ENCODE results near the gene VPS13D.

Gene VPS13D

GRCh38 chr1:12300706-12301105 is 70.9 kb downstream of the VPS13D start:
- Histone ChIP-seq H3K36me3 (ENCODE audit: control insufficient read depth in 1 of 2, insufficient read depth in 2 of 2, low read length in 2 of 2) (peaks cover 22 to 67% of the 10 kb centered on the region in 2 donors), H3K4me3 (ENCODE audit: low read depth in 1 of 2, low read length in 2 of 2) (no peak overlapping the region), H3K27ac (ENCODE audit: low read depth, low read length) (no peak overlapping the region), H3K27me3 (ENCODE audit: control insufficient read depth in 1 of 2, insufficient read depth in 2 of 2, low read length in 2 of 2) (no peaks in the 10 kb centered on the region), H3K9ac (ENCODE audit: low read depth in 1 of 2, low read length in 2 of 2) (no peak overlapping the region), H3K9me3 (ENCODE audit: control insufficient read depth in 1 of 2, low read length in 2 of 2) (no peaks in the 10 kb centered on the region), H3K4me1 (ENCODE audit: control insufficient read depth in 1 of 2, insufficient read depth in 2 of 2, low read length in 2 of 2) (no peaks in the 10 kb centered on the region)

DNA sequence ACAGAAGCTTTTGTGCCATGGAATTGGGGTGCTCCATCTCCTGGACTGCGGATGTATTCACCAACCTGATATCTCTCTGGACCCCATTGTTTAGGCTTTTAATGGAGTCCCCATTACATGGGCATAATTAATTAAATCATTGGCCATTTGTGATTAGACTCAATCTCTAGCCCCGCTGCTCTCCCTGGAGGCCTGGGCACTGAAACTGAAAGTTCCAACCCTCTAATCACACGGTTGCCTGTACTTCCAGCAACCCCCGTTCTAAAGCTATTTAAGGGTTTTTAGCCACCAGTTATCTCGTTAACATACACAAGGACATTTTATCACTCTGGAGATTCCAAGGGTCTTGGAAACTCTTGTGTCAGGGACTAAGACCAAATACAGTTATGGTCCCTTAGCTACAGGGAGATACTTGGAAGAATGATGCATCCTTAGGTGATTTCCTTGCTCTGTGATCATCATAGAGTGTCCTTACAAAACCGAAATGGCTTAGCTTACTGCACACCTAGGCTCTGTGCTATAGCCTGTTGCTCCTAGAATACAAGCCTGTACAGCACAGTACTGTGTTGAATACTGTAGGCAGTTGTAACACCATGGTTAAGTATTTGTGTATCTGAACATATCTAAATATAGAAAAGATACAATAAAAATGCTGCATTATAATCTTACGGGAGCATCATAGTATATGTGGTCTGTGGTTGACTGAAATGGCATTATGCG is 71.8 kb downstream of the VPS13D start:
- no peak overlapping the region for H3K27ac ChIP-seq (ENCODE audit: low read depth, low read length)
- H3K4me3 ChIP-seq (ENCODE audit: low read depth in 1 of 2, low read length in 2 of 2) = no peak overlapping the region
- H3K4me1 ChIP-seq (ENCODE audit: control insufficient read depth in 1 of 2, insufficient read depth in 2 of 2, low read length in 2 of 2) = no peaks in the 10 kb centered on the region
- H3K36me3 ChIP-seq (ENCODE audit: control insufficient read depth in 1 of 2, insufficient read depth in 2 of 2, low read length in 2 of 2) = peaks cover 25 to 67% of the 10 kb centered on the region in 2 donors
- no peaks in the 10 kb centered on the region for H3K27me3 ChIP-seq (ENCODE audit: control insufficient read depth in 1 of 2, insufficient read depth in 2 of 2, low read length in 2 of 2)
- H3K9me3 ChIP-seq (ENCODE audit: control insufficient read depth in 1 of 2, low read length in 2 of 2) = no peaks in the 10 kb centered on the region
- no peak overlapping the region for H3K9ac ChIP-seq (ENCODE audit: low read depth in 1 of 2, low read length in 2 of 2)

DNA sequence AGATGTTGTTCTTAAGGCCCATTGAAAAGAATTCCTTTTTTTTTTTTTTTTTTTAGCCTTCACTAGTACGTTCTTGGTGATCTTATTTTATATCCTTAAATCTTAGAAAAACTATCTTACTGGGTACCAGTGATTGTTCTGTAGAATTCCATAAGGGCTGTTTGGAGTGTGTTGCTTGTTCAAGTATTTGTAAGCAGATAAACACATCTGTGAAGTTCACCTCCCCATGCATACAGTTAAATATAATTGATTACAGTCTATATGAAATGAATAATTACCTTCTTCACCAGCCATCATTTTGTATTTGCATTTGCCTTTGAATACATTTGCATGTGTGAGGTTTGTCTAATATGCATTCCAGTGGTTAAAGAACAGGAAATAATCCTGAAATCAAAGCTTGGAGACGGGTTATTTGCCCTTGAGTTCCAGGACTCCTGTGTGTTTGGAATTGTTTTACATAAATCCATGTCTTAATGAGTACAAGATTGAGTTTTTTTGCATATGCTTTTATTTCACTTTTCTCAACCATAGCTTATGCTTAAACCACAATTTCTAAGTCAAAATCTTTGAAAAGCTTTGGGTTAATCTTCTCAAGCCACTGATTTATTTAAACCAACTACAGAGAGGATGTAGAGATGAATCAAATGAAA is 73.1 kb downstream of the VPS13D start:
- no peak overlapping the region for H3K27ac ChIP-seq (ENCODE audit: low read depth, low read length)
- H3K4me1 ChIP-seq (ENCODE audit: control insufficient read depth in 1 of 2, insufficient read depth in 2 of 2, low read length in 2 of 2) = no peaks in the 10 kb centered on the region
- no peaks in the 10 kb centered on the region for H3K9me3 ChIP-seq (ENCODE audit: control insufficient read depth in 1 of 2, low read length in 2 of 2)

GRCh38 chr1:12305377-12305776 is 75.5 kb downstream of the VPS13D start:
- Histone ChIP-seq H3K27me3 (ENCODE audit: control insufficient read depth in 1 of 2, insufficient read depth in 2 of 2, low read length in 2 of 2) (no peaks in the 10 kb centered on the region), H3K9ac (ENCODE audit: low read depth in 1 of 2, low read length in 2 of 2) (no peak overlapping the region), H3K4me3 (ENCODE audit: low read depth in 1 of 2, low read length in 2 of 2) (no peak overlapping the region), H3K27ac (ENCODE audit: low read depth, low read length) (no peak overlapping the region), H3K9me3 (ENCODE audit: control insufficient read depth in 1 of 2, low read length in 2 of 2) (no peaks in the 10 kb centered on the region), H3K4me1 (ENCODE audit: control insufficient read depth in 1 of 2, insufficient read depth in 2 of 2, low read length in 2 of 2) (no peaks in the 10 kb centered on the region), H3K36me3 (ENCODE audit: control insufficient read depth in 1 of 2, insufficient read depth in 2 of 2, low read length in 2 of 2) (peaks cover 28 to 78% of the 10 kb centered on the region in 2 donors)

More for the DNA sequence above, 73.1 kb downstream of the VPS13D start:
- Histone ChIP-seq H3K27me3 (ENCODE audit: control insufficient read depth in 1 of 2, insufficient read depth in 2 of 2, low read length in 2 of 2) (no peaks in the 10 kb centered on the region), H3K9ac (ENCODE audit: low read depth in 1 of 2, low read length in 2 of 2) (no peak overlapping the region), H3K4me3 (ENCODE audit: low read depth in 1 of 2, low read length in 2 of 2) (no peak overlapping the region), H3K36me3 (ENCODE audit: control insufficient read depth in 1 of 2, insufficient read depth in 2 of 2, low read length in 2 of 2) (peaks cover 21 to 74% of the 10 kb centered on the region in 2 donors)

- H3K27ac ChIP-seq (ENCODE audit: low read depth, low read length) = no peak overlapping the region
- H3K9ac ChIP-seq (ENCODE audit: low read depth in 1 of 2, low read length in 2 of 2) = no peak overlapping the region
- peaks cover 33 to 75% of the 10 kb centered on the region in 2 donors for H3K36me3 ChIP-seq (ENCODE audit: control insufficient read depth in 1 of 2, insufficient read depth in 2 of 2, low read length in 2 of 2)
Observed at GRCh38 chr1:12309783-12310742, 80.2 kb downstream of the VPS13D start.

DNA sequence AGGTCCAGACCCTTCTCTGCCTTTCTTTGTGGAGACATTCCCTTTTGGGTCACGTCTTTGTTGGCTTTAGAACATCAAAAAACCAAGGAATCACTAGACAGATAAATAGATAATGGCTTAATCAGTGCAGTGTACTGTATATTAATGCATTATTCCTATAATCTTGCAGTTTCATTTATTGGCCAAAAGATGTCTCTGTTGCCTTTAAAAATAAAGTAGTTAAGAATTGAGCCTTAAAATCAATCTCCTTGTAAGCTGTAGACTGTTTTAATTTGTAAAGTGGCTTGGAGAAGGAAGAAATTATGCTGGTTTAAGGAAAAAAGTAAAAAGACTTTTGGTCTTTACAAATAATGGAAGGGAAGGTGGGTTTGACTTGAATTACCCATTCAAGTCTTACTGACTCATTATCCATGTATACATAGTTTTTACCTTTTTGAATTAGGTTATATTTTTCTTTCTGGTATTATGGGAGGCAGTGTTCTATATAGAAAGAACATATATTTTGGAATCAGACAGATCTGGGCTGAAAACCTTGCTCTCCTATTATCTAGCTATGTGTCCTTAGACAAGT is 84.6 kb downstream of the VPS13D start:
- Histone ChIP-seq H3K27me3 (ENCODE audit: control insufficient read depth in 1 of 2, insufficient read depth in 2 of 2, low read length in 2 of 2) (no peaks in the 10 kb centered on the region), H3K4me3 (ENCODE audit: low read depth in 1 of 2, low read length in 2 of 2) (no peak overlapping the region), H3K36me3 (ENCODE audit: control insufficient read depth in 1 of 2, insufficient read depth in 2 of 2, low read length in 2 of 2) (peaks cover 39 to 75% of the 10 kb centered on the region in 2 donors), H3K27ac (ENCODE audit: low read depth, low read length) (no peak overlapping the region), H3K9me3 (ENCODE audit: control insufficient read depth in 1 of 2, low read length in 2 of 2) (no peaks in the 10 kb centered on the region), H3K9ac (ENCODE audit: low read depth in 1 of 2, low read length in 2 of 2) (no peak overlapping the region), H3K4me1 (ENCODE audit: control insufficient read depth in 1 of 2, insufficient read depth in 2 of 2, low read length in 2 of 2) (no peaks in the 10 kb centered on the region)

More at GRCh38 chr1:12309783-12310742, 80.2 kb downstream of the VPS13D start:
- Histone ChIP-seq H3K9me3 (ENCODE audit: control insufficient read depth in 1 of 2, low read length in 2 of 2) (no peaks in the 10 kb centered on the region), H3K4me1 (ENCODE audit: control insufficient read depth in 1 of 2, insufficient read depth in 2 of 2, low read length in 2 of 2) (no peaks in the 10 kb centered on the region), H3K27me3 (ENCODE audit: control insufficient read depth in 1 of 2, insufficient read depth in 2 of 2, low read length in 2 of 2) (no peaks in the 10 kb centered on the region), H3K4me3 (ENCODE audit: low read depth in 1 of 2, low read length in 2 of 2) (no peak overlapping the region)

DNA sequence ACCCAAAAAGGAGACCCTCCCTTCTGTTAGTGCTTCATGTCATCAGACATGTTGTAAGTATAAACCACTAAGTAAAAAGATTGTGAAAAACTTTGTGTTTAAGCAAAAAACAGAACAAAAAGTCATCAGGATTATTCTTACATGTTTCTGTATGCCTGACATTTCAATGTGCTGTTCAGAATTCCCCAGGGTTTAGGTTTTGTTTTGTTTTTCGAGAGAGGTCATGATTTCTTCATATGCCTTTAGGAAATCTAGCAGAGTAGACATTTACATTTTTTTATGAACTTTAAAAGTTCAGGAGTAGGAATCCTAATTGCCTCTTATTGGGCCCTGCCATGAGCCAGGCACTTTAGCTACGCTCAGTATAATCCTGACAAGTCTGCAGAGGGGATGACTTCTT is 85.3 kb downstream of the VPS13D start:
- H3K27ac ChIP-seq (ENCODE audit: low read depth, low read length) = no peak overlapping the region
- H3K9me3 ChIP-seq (ENCODE audit: control insufficient read depth in 1 of 2, low read length in 2 of 2) = no peaks in the 10 kb centered on the region
- H3K4me3 ChIP-seq (ENCODE audit: low read depth in 1 of 2, low read length in 2 of 2) = no peak overlapping the region
- H3K4me1 ChIP-seq (ENCODE audit: control insufficient read depth in 1 of 2, insufficient read depth in 2 of 2, low read length in 2 of 2) = no peaks in the 10 kb centered on the region
- H3K9ac ChIP-seq (ENCODE audit: low read depth in 1 of 2, low read length in 2 of 2) = no peak overlapping the region
- peaks cover 40 to 75% of the 10 kb centered on the region in 2 donors for H3K36me3 ChIP-seq (ENCODE audit: control insufficient read depth in 1 of 2, insufficient read depth in 2 of 2, low read length in 2 of 2)
- H3K27me3 ChIP-seq (ENCODE audit: control insufficient read depth in 1 of 2, insufficient read depth in 2 of 2, low read length in 2 of 2) = no peaks in the 10 kb centered on the region

- Histone ChIP-seq H3K36me3 (ENCODE audit: control insufficient read depth in 1 of 2, insufficient read depth in 2 of 2, low read length in 2 of 2) (peaks cover 39 to 76% of the 10 kb centered on the region in 2 donors), H3K4me3 (ENCODE audit: low read depth in 1 of 2, low read length in 2 of 2) (no peak overlapping the region), H3K27ac (ENCODE audit: low read depth, low read length) (no peak overlapping the region), H3K9me3 (ENCODE audit: control insufficient read depth in 1 of 2, low read length in 2 of 2) (no peaks in the 10 kb centered on the region), H3K27me3 (ENCODE audit: control insufficient read depth in 1 of 2, insufficient read depth in 2 of 2, low read length in 2 of 2) (no peaks in the 10 kb centered on the region), H3K4me1 (ENCODE audit: control insufficient read depth in 1 of 2, insufficient read depth in 2 of 2, low read length in 2 of 2) (no peaks in the 10 kb centered on the region), H3K9ac (ENCODE audit: low read depth in 1 of 2, low read length in 2 of 2) (no peak overlapping the region)
Observed at GRCh38 chr1:12316331-12316730, 86.5 kb downstream of the VPS13D start.

GRCh38 chr1:12320486-12320885 is 90.7 kb downstream of the VPS13D start:
- H3K9ac ChIP-seq (ENCODE audit: low read depth in 1 of 2, low read length in 2 of 2) = no peak overlapping the region
- no peaks in the 10 kb centered on the region for H3K27me3 ChIP-seq (ENCODE audit: control insufficient read depth in 1 of 2, insufficient read depth in 2 of 2, low read length in 2 of 2)
- no peak overlapping the region for H3K4me3 ChIP-seq (ENCODE audit: low read depth in 1 of 2, low read length in 2 of 2)
- H3K36me3 ChIP-seq (ENCODE audit: control insufficient read depth in 1 of 2, insufficient read depth in 2 of 2, low read length in 2 of 2) = peaks cover 23 to 74% of the 10 kb centered on the region in 2 donors
- H3K27ac ChIP-seq (ENCODE audit: low read depth, low read length) = no peak overlapping the region
- no peaks in the 10 kb centered on the region for H3K9me3 ChIP-seq (ENCODE audit: control insufficient read depth in 1 of 2, low read length in 2 of 2)
- no peaks in the 10 kb centered on the region for H3K4me1 ChIP-seq (ENCODE audit: control insufficient read depth in 1 of 2, insufficient read depth in 2 of 2, low read length in 2 of 2)
